Activated T-cell treated with anti-CD3 and anti-CD28 coated beads for 48 hours (primary cell): ENCODE data around the gene HS3ST3A1.

ENCODE experiments used
- DNase-seq: peaks from one replicate; pipeline ENCODE4 v3.0.0-alpha.2; 2020; ENCODE audit warnings: low read depth

The HS3ST3A1 gene

GRCh38 chr17:13491916-13492736 is 109.6 kb downstream of the HS3ST3A1 start:
- DNase-seq, result no peak

- DNase-seq, result no peak
Observed at GRCh38 chr17:13491491-13491890, 110.2 kb downstream of the HS3ST3A1 start.

GRCh38 chr17:13490906-13491482 is 110.7 kb downstream of the HS3ST3A1 start:
- DNase-seq, result no peak

GRCh38 chr17:13490427-13490826 is 111.3 kb downstream of the HS3ST3A1 start:
- DNase-seq, result no peak

GRCh38 chr17:13485327-13485726 is 116.4 kb downstream of the HS3ST3A1 start:
- no peak for DNase-seq

GRCh38 chr17:13484020-13484419 is 117.7 kb downstream of the HS3ST3A1 start:
- no peak for DNase-seq

GRCh38 chr17:13480877-13481276 is 120.9 kb downstream of the HS3ST3A1 start:
- DNase-seq, result no peak

- no peak for DNase-seq
Observed at GRCh38 chr17:13478326-13478830, 123.4 kb downstream of the HS3ST3A1 start.

GRCh38 chr17:13477180-13477611 is 124.5 kb downstream of the HS3ST3A1 start:
- DNase-seq, result no peak

GRCh38 chr17:13476720-13477119 is 125.0 kb downstream of the HS3ST3A1 start:
- no peak for DNase-seq

- DNase-seq, result no peak
Observed at GRCh38 chr17:13475574-13476223, 126.0 kb downstream of the HS3ST3A1 start.

- no peak for DNase-seq
Observed at GRCh38 chr17:13474073-13474800, 127.5 kb downstream of the HS3ST3A1 start.

GRCh38 chr17:13465678-13466077 is 136.1 kb downstream of the HS3ST3A1 start:
- no peak for DNase-seq

GRCh38 chr17:13462673-13463124 is 139.0 kb downstream of the HS3ST3A1 start:
- DNase-seq, result no peak

GRCh38 chr17:13462146-13462545 is 139.6 kb downstream of the HS3ST3A1 start:
- no peak for DNase-seq

- DNase-seq, result no peak
Observed at GRCh38 chr17:13460261-13461000, 141.3 kb downstream of the HS3ST3A1 start.

GRCh38 chr17:13457783-13458182 is 143.9 kb downstream of the HS3ST3A1 start:
- DNase-seq, result no peak
